Endodermal cell (in vitro differentiated cells): ENCODE results near the gene RFTN1. TPM values are rescaled to one million over a fixed set of nuclear protein-coding genes. Genes with fewer than 3 reads are reported as not detected.

Source experiments
- DNase-seq: peaks from one replicate; pipeline ENCODE4 v3.0.0-alpha.2; 2017
- H3K27ac ChIP-seq: 2 replicates; pipeline ENCODE4 v1.5.1; 2013; ENCODE audit warnings: mild to moderate bottlenecking, low read depth, low read length, moderate library complexity
- H3K27me3 ChIP-seq: 2 replicates; pipeline ENCODE4 v1.6.1; 2013; ENCODE audit warnings: mild to moderate bottlenecking, low read length, moderate library complexity; ENCODE audit not compliant: insufficient read depth, control insufficient read depth, poor library complexity, severe bottlenecking
- H3K36me3 ChIP-seq: 2 replicates; pipeline ENCODE4 v1.7.0; 2013; ENCODE audit warnings: mild to moderate bottlenecking, low read length, moderate library complexity; ENCODE audit not compliant: control insufficient read depth, insufficient read depth
- H3K4me1 ChIP-seq: one replicate; pipeline ENCODE4 v1.7.0; 2013; ENCODE audit warnings: low read length; ENCODE audit not compliant: control insufficient read depth, insufficient read depth
- H3K4me3 ChIP-seq: 2 replicates; pipeline ENCODE4 v1.5.1; 2013; ENCODE audit warnings: mild to moderate bottlenecking, low read length, moderate library complexity
- H3K9ac ChIP-seq: 2 replicates; pipeline ENCODE4 v1.6.1; 2013; ENCODE audit warnings: mild to moderate bottlenecking, low read length, moderate library complexity; ENCODE audit not compliant: poor library complexity, severe bottlenecking; ENCODE audit errors: extremely low read depth
- H3K9me3 ChIP-seq: 2 replicates; pipeline ENCODE4 v1.6.1; 2013; ENCODE audit warnings: mild to moderate bottlenecking, low read length, moderate library complexity; ENCODE audit not compliant: control insufficient read depth
- H3K27ac Mint-ChIP-seq: 2 replicates; pipeline ENCODE4 v1.8.0; 2020; ENCODE audit warnings: mixed read lengths
- H3K27me3 Mint-ChIP-seq: 2 replicates; pipeline ENCODE4 v1.8.0; 2021; ENCODE audit warnings: mild to moderate bottlenecking, mixed read lengths; ENCODE audit not compliant: insufficient read depth
- H3K36me3 Mint-ChIP-seq: 2 replicates; pipeline ENCODE4 v1.8.0; 2020; ENCODE audit warnings: low read depth, mixed read lengths
- H3K4me1 Mint-ChIP-seq: 2 replicates; pipeline ENCODE4 v1.8.0; 2020; ENCODE audit warnings: mixed read lengths
- H3K4me3 Mint-ChIP-seq: 2 replicates; pipeline ENCODE4 v1.8.0; 2020; ENCODE audit warnings: mild to moderate bottlenecking, moderate library complexity, mixed read lengths
- H3K9me3 Mint-ChIP-seq: 2 replicates; pipeline ENCODE4 v1.8.0; 2020; ENCODE audit warnings: mild to moderate bottlenecking, mixed read lengths
- CTCF ChIP-seq: fragments of 200-600 bp; sonication (generic); conservative IDR thresholded peaks from 2 replicates; pipeline ENCODE4 v1.5.0; 2021; ENCODE audit warnings: antibody characterized with exemption, mild to moderate bottlenecking
- WGBS, 2 experiments: methylation state at CpG; one replicate each; pipeline versions ENCODE4 v1.1.5 to v1.1.7; 2013; ENCODE audit warnings: missing lambda C conversion rate in 2 of 2, mixed read lengths in 1 of 2; ENCODE audit not compliant: insufficient coverage in 1 of 2, insufficient read length in 1 of 2; 5-methylcytosine and 5-hydroxymethylcytosine counted together
- total RNA-seq, 2 donors: library from RNA; stranded (reverse); fragmentation: NEBNext Ultra II Directional in 1 of 2; extraction: Animal tissue kit (Norgen Biotek cat#: 25700) in 1 of 2; gene quantifications; 2 replicates in 1 of 2; 3 replicates in 1 of 2; pipeline ENCODE4 v1.2.1, GENCODE V29; 2021

Gene RFTN1
- total RNA-seq, 2 donors from 2014 or later: 0.80 to 1.1 TPM

- no peaks in the 10 kb centered on the region for H3K27me3 ChIP-seq
- no peak overlapping the region for H3K27ac ChIP-seq
- no peak for TF ChIP-seq CTCF
- WGBS, 2 experiments: 82 to 92% methylated on average over 5 to 6 of the region's 6 CpGs
- no peak for DNase-seq
- no peaks in the 10 kb centered on the region for H3K36me3 ChIP-seq
- H3K9me3 ChIP-seq: no peaks in the 10 kb centered on the region
- no peak overlapping the region for H3K27ac Mint-ChIP-seq
- H3K4me1 Mint-ChIP-seq: peaks cover 4% of the 10 kb centered on the region
- no peaks in the 10 kb centered on the region for H3K36me3 Mint-ChIP-seq
- no peak overlapping the region for H3K4me3 ChIP-seq
- H3K4me3 Mint-ChIP-seq: no peak overlapping the region
- H3K9me3 Mint-ChIP-seq: no peaks in the 10 kb centered on the region
- H3K4me1 ChIP-seq: no peaks in the 10 kb centered on the region
- H3K9ac ChIP-seq: no peak overlapping the region
- peaks cover 2% of the 10 kb centered on the region for H3K27me3 Mint-ChIP-seq
Measured at GRCh38 chr3:16406166-16406565, 107.3 kb downstream of the RFTN1 start.

GRCh38 chr3:16404349-16404895 lies 109.1 kb downstream of the RFTN1 start:
- Mint-ChIP-seq H3K36me3 (no peaks in the 10 kb centered on the region), H3K27me3 (peaks cover 2% of the 10 kb centered on the region), H3K27ac (no peak overlapping the region), H3K4me1 (peaks cover 8% of the 10 kb centered on the region), H3K9me3 (no peaks in the 10 kb centered on the region), H3K4me3 (no peak overlapping the region)
- DNase-seq: no peak
- Histone ChIP-seq H3K4me1 (no peaks in the 10 kb centered on the region), H3K9ac (no peak overlapping the region), H3K27me3 (no peaks in the 10 kb centered on the region), H3K27ac (no peak overlapping the region), H3K4me3 (no peak overlapping the region), H3K9me3 (no peaks in the 10 kb centered on the region), H3K36me3 (no peaks in the 10 kb centered on the region)
- no peak for TF ChIP-seq CTCF
- WGBS, 2 experiments: 93 to 96% methylated on average over 4 to 6 of the region's 6 CpGs

GRCh38 chr3:16402451-16402850 lies 111.0 kb downstream of the RFTN1 start:
- Mint-ChIP-seq H3K36me3 (no peaks in the 10 kb centered on the region), H3K27me3 (no peaks in the 10 kb centered on the region), H3K27ac (no peak overlapping the region), H3K4me1 (peaks cover 6% of the 10 kb centered on the region), H3K9me3 (no peaks in the 10 kb centered on the region), H3K4me3 (no peak overlapping the region)
- no peak overlapping the region for H3K9ac ChIP-seq
- H3K27ac ChIP-seq: no peak overlapping the region
- H3K4me1 ChIP-seq: no peaks in the 10 kb centered on the region
- no peak for DNase-seq
- 93 to 98% methylated on average over 5 to 6 of the region's 6 CpGs for WGBS, 2 experiments
- TF ChIP-seq CTCF: no peak
- H3K36me3 ChIP-seq: no peaks in the 10 kb centered on the region
- H3K9me3 ChIP-seq: no peaks in the 10 kb centered on the region
- no peaks in the 10 kb centered on the region for H3K27me3 ChIP-seq
- H3K4me3 ChIP-seq: no peak overlapping the region
